HepG2 (cell line): ENCODE data around the gene AP1M1. TPM values are rescaled to one million over a fixed set of nuclear protein-coding genes. Genes with fewer than 3 reads are reported as not detected.
A peak's percentile ranks its signal among the peaks of the same experiment; 100 is the strongest.

Experiments used
- GATAD2A ChIP-seq: IDR thresholded peaks from 2 replicates; pipeline ENCODE4 v1.6.1; 2016
- KDM1A ChIP-seq: IDR thresholded peaks from 2 replicates; pipeline ENCODE4 v1.6.1; 2016; ENCODE audit warnings: missing compliant biosample characterization
- MYPOP ChIP-seq: sonication (generic); formaldehyde crosslinking; IDR thresholded peaks from 2 replicates; pipeline ENCODE4 v1.8.1; 2023; ENCODE audit warnings: mild to moderate bottlenecking, moderate library complexity, missing genetic modification reagents
- PAX8 ChIP-seq: sonication (generic); formaldehyde crosslinking; IDR thresholded peaks from 2 replicates; pipeline ENCODE4 v1.8.0; 2022; ENCODE audit warnings: mild to moderate bottlenecking, missing genetic modification reagents, borderline replicate concordance
- PCBP1 ChIP-seq: fragments of 200-400 bp; formaldehyde crosslinking; IDR thresholded peaks from 2 replicates; pipeline ENCODE4 v1.6.1; 2017; ENCODE audit warnings: mild to moderate bottlenecking, low read depth, low read length, borderline replicate concordance
- PRMT3 ChIP-seq: sonication (generic); formaldehyde crosslinking; IDR thresholded peaks from 2 replicates; pipeline ENCODE4 v1.8.1; 2022; ENCODE audit warnings: low read depth, mild to moderate bottlenecking, moderate library complexity, missing genetic modification reagents, borderline replicate concordance
- PRPF4 ChIP-seq: fragments of 200-400 bp; formaldehyde crosslinking; IDR thresholded peaks from 2 replicates; pipeline ENCODE4 v1.6.1; 2016; ENCODE audit warnings: low read length, low read depth; ENCODE audit not compliant: poor library complexity, severe bottlenecking
- RFX5 ChIP-seq: IDR thresholded peaks from 2 replicates; pipeline ENCODE4 v1.6.1; 2011; ENCODE audit warnings: low read depth, low read length, improper control_type of control experiment
- XRCC5 ChIP-seq: fragments of 200-400 bp; formaldehyde crosslinking; optimal IDR thresholded peaks from 2 replicates; pipeline ENCODE3; 2017; ENCODE audit warnings: mild to moderate bottlenecking, low read length
- ZBTB38 ChIP-seq: sonication (generic); formaldehyde crosslinking; IDR thresholded peaks from 2 replicates; pipeline ENCODE4 v1.5.1; 2020; ENCODE audit warnings: mild to moderate bottlenecking, missing genetic modification reagents
- ZNF264 ChIP-seq: sonication (generic); formaldehyde crosslinking; IDR thresholded peaks from 2 replicates; pipeline ENCODE4 v1.4.0; 2020; ENCODE audit warnings: missing genetic modification reagents
- ZNF660 ChIP-seq: sonication (generic); formaldehyde crosslinking; IDR thresholded peaks from 2 replicates; pipeline ENCODE4 v1.5.1; 2020; ENCODE audit warnings: mild to moderate bottlenecking, low read depth, missing genetic modification reagents, borderline replicate concordance
- ZNF672 ChIP-seq: sonication (generic); formaldehyde crosslinking; IDR thresholded peaks from 2 replicates; pipeline ENCODE4 v1.8.1; 2022; ENCODE audit warnings: missing genetic modification reagents
- ZNF775 ChIP-seq: sonication (generic); formaldehyde crosslinking; IDR thresholded peaks from 2 replicates; pipeline ENCODE4 v1.4.0; 2020; ENCODE audit warnings: missing genetic modification reagents, mild to moderate bottlenecking, moderate library complexity, borderline replicate concordance
- polyA plus RNA-seq, 8 experiments: library from polyadenylated mRNA; depleted of rRNA in 3 of 8; stranded (reverse) in 7 of 8; unstranded in 1 of 8; fragments of >200 nt; fragmentation: Illumina TruSeq in 4 of 8; extraction: Trizol in 4 of 8; gene quantifications; 2 replicates each; pipeline versions ENCODE4 v1.2.1 to v1.2.3, GENCODE V29; 2011 to 2016; ENCODE audit warnings: low read depth in 4 of 8, missing spikeins in 1 of 8, mixed read lengths in 1 of 8; ENCODE audit not compliant: insufficient read depth in 1 of 8
- total RNA-seq, 5 experiments: library from RNA; depleted of rRNA; stranded (reverse); fragments of >200 nt; fragmentation: Illumina TruSeq; extraction: Trizol; gene quantifications; 2 replicates each; pipeline ENCODE4 v1.2.3, GENCODE V29; 2016; ENCODE audit warnings: low read depth in 1 of 5
- TF ChIP-seq, protein P1 (sequence below): sonication (generic); formaldehyde crosslinking; IDR thresholded peaks from 2 replicates; pipeline ENCODE4; 2020; ENCODE audit warnings: missing genetic modification reagents, mild to moderate bottlenecking, borderline replicate concordance
- TF ChIP-seq, protein P2 (sequence below): IDR thresholded peaks from 2 replicates; pipeline ENCODE4 v1.6.1; 2016; ENCODE audit warnings: low read depth, control low read depth
- TF ChIP-seq, protein P3 (sequence below): sonication (generic); formaldehyde crosslinking; IDR thresholded peaks from 2 replicates; pipeline ENCODE4 v1.4.0; 2020; ENCODE audit warnings: mild to moderate bottlenecking, missing genetic modification reagents
- TF ChIP-seq, protein P4 (sequence below): sonication (generic); formaldehyde crosslinking; IDR thresholded peaks from 2 replicates; pipeline ENCODE4 v1.9.0; 2021; ENCODE audit warnings: missing genetic modification reagents, mild to moderate bottlenecking, borderline replicate concordance

Gene AP1M1
- total and polyA plus RNA-seq, 2 of the 13 experiments (the other 11 are each of a cell fraction or from before 2014, with no cell fraction given): 34.4 to 46.1 TPM

DNA sequence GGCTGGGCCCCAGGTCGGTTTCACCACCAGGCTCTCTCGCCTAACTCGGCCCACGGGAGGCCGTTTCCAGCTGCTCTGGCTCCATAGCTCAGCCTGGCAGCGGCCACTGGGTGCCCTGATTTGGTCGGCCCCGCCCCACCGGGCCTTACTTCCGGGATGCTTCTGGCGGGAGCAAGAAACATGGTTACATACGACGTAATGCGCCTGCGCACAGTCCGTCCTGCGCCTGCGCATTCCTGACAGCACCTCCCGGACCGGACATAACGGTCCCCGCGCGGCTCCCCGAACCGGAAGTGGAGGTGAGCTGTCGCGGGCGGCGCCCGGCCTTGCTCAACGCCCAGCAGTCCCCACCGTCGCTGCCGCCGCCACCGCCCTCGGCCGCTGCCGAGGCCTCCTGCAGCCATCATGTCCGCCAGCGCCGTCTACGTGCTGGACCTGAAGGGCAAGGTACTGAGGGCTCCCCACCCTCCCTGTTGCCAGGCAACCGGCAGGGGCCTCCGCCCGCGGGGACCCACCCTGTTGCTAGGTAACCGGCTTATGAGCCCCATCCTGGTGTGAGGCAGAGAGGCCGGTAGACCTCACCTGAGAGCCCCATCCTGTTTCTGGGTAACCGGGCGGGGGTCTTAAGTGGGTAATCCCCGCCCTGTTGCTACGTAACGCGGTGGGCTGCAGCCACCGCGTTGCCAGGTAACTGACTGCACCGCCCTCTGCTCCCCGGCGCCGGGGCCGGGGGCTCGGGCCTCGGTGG, at the start of gene AP1M1 (continued):
- TF ChIP-seq, protein P1, sequence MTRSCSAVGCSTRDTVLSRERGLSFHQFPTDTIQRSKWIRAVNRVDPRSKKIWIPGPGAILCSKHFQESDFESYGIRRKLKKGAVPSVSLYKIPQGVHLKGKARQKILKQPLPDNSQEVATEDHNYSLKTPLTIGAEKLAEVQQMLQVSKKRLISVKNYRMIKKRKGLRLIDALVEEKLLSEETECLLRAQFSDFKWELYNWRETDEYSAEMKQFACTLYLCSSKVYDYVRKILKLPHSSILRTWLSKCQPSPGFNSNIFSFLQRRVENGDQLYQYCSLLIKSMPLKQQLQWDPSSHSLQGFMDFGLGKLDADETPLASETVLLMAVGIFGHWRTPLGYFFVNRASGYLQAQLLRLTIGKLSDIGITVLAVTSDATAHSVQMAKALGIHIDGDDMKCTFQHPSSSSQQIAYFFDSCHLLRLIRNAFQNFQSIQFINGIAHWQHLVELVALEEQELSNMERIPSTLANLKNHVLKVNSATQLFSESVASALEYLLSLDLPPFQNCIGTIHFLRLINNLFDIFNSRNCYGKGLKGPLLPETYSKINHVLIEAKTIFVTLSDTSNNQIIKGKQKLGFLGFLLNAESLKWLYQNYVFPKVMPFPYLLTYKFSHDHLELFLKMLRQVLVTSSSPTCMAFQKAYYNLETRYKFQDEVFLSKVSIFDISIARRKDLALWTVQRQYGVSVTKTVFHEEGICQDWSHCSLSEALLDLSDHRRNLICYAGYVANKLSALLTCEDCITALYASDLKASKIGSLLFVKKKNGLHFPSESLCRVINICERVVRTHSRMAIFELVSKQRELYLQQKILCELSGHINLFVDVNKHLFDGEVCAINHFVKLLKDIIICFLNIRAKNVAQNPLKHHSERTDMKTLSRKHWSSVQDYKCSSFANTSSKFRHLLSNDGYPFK: peak; percentile 83; the same call in 1 of the 2 replicates
- TF ChIP-seq PAX8 (peak; percentile 72; the same call in 1 of the 2 replicates), RFX5 (peak; percentile 30; the same call in 1 of the 2 replicates), ZNF672 (CRISPR knock-in tag) (no peak), ZBTB38 (CRISPR knock-in tag) (no peak; the same call in 1 of the 2 replicates), XRCC5 (peak; percentile 66), MYPOP (CRISPR knock-in tag) (0 out of 2 replicates have a peak, but pooled peaks have one; percentile 59), PRPF4 (no peak), PRMT3 (CRISPR knock-in tag) (no peak), ZNF660 (CRISPR knock-in tag) (no peak), GATAD2A (peak; percentile 32; the same call in 1 of the 2 replicates), ZNF264 (CRISPR knock-in tag) (peak; percentile 22; the same call in 1 of the 2 replicates), ZNF775 (no peak), KDM1A (no peak), PCBP1 (0 out of 2 replicates have a peak, but pooled peaks have one; percentile 26)
- TF ChIP-seq, protein P2, sequence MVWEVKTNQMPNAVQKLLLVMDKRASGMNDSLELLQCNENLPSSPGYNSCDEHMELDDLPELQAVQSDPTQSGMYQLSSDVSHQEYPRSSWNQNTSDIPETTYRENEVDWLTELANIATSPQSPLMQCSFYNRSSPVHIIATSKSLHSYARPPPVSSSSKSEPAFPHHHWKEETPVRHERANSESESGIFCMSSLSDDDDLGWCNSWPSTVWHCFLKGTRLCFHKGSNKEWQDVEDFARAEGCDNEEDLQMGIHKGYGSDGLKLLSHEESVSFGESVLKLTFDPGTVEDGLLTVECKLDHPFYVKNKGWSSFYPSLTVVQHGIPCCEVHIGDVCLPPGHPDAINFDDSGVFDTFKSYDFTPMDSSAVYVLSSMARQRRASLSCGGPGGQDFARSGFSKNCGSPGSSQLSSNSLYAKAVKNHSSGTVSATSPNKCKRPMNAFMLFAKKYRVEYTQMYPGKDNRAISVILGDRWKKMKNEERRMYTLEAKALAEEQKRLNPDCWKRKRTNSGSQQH (CRISPR knock-in tag): no peak
- TF ChIP-seq, protein P3, sequence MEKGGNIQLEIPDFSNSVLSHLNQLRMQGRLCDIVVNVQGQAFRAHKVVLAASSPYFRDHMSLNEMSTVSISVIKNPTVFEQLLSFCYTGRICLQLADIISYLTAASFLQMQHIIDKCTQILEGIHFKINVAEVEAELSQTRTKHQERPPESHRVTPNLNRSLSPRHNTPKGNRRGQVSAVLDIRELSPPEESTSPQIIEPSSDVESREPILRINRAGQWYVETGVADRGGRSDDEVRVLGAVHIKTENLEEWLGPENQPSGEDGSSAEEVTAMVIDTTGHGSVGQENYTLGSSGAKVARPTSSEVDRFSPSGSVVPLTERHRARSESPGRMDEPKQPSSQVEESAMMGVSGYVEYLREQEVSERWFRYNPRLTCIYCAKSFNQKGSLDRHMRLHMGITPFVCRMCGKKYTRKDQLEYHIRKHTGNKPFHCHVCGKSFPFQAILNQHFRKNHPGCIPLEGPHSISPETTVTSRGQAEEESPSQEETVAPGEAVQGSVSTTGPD (CRISPR knock-in tag): no peak
- TF ChIP-seq, protein P4, sequence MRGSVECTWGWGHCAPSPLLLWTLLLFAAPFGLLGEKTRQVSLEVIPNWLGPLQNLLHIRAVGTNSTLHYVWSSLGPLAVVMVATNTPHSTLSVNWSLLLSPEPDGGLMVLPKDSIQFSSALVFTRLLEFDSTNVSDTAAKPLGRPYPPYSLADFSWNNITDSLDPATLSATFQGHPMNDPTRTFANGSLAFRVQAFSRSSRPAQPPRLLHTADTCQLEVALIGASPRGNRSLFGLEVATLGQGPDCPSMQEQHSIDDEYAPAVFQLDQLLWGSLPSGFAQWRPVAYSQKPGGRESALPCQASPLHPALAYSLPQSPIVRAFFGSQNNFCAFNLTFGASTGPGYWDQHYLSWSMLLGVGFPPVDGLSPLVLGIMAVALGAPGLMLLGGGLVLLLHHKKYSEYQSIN: no peak
